Measurements from ENCODE around the gene NEK2. TPM values are rescaled to one million over a fixed set of nuclear protein-coding genes. Genes with fewer than 3 reads are reported as not detected.
"Not testable (repeated sequence)": the region's sequence is repeated elsewhere in the genome, so short reads cannot be mapped to it uniquely, and the experiment has no call there.

Gene NEK2
- total and polyA plus RNA-seq, 2 experiments from 2014 or later = 5.3 to 7.1 TPM

DNA sequence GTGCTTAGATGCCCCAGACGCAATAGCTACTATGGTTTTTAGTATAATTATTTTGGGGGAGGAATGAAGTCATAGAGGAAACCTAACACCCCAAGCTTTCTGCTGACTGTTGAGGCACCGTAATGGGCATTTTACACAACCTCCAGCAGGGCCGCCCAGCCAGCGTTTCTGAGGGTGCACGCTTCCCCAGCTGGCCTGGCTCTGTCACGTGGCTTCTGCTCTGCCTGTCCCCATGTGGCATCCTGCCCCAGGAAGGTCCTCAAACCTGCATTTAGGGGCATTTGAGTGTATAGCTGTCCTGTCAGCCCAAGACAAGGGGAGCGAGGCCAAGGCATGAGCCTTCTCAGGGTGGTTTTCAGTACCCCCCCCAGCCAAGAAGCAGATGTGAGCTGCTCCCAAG lies 10.4 kb upstream of the NEK2 start:
- Histone ChIP-seq H3K4me3 (no peak overlapping the region), H3K27me3 (no peaks in the 10 kb centered on the region), H3K9me2 (replicated peaks; ENCODE audit: insufficient read depth) (no peaks in the 10 kb centered on the region), H4K20me1 (ENCODE audit: insufficient read depth, poor library complexity, severe bottlenecking) (no peaks in the 10 kb centered on the region), H2AFZ (no peak overlapping the region), H3K79me2 (no peaks in the 10 kb centered on the region), H3K36me3 (replicated peaks; ENCODE audit: insufficient read depth, low read depth) (no peaks in the 10 kb centered on the region), H3K9me3 (ENCODE audit: low read depth) (no peaks in the 10 kb centered on the region), H3K4me2 (no peak overlapping the region), H3K27ac (no peak overlapping the region), H3K4me1 (ENCODE audit: insufficient read depth) (no peaks in the 10 kb centered on the region)
- no peak for DNase-seq (ENCODE audit: low spot score)
- TF ChIP-seq EZH2 (IDR thresholded peaks at IDR 0.05; ENCODE audit: borderline replicate concordance) (no peak), EZH2phosphoT487 (IDR thresholded peaks at IDR 0.05; ENCODE audit: low read depth, severe bottlenecking, unreplicated experiment) (no peak)
- TF ChIP-seq, protein P1, sequence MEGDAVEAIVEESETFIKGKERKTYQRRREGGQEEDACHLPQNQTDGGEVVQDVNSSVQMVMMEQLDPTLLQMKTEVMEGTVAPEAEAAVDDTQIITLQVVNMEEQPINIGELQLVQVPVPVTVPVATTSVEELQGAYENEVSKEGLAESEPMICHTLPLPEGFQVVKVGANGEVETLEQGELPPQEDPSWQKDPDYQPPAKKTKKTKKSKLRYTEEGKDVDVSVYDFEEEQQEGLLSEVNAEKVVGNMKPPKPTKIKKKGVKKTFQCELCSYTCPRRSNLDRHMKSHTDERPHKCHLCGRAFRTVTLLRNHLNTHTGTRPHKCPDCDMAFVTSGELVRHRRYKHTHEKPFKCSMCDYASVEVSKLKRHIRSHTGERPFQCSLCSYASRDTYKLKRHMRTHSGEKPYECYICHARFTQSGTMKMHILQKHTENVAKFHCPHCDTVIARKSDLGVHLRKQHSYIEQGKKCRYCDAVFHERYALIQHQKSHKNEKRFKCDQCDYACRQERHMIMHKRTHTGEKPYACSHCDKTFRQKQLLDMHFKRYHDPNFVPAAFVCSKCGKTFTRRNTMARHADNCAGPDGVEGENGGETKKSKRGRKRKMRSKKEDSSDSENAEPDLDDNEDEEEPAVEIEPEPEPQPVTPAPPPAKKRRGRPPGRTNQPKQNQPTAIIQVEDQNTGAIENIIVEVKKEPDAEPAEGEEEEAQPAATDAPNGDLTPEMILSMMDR (IDR thresholded peaks at IDR 0.05; ENCODE audit: poor library complexity) = no peak
- WGBS (ENCODE audit: low lambda C conversion rate, missing lambda C conversion rate) = 86% methylated on average over 7 of the region's 7 CpGs

DNA sequence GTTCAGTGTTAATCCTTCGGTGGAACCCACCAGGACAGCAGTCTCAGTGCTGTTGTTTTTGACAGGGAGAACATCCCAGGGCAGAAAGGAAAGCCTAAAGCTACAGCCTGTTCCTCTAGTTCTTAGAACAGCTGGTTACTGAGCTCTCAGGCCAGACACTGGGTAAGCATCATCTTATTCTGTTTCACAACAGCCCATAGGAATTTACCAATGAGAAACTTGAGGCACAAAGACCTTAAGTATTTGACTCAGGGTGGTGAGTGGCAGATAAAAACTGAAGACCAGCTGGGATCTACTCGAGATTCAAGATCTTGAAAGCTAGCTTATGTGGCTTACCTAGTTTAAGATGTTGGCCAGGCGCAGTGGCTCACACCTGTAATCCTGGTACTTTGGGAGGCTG lies 9.4 kb upstream of the NEK2 start:
- DNase-seq (ENCODE audit: low spot score) = peak; percentile 16
- H2AFZ ChIP-seq = no peak overlapping the region
- H3K79me2 ChIP-seq = no peaks in the 10 kb centered on the region
- TF ChIP-seq, protein P1 (IDR thresholded peaks at IDR 0.05; ENCODE audit: poor library complexity) = no peak
- TF ChIP-seq EZH2phosphoT487 (IDR thresholded peaks at IDR 0.05; ENCODE audit: low read depth, severe bottlenecking, unreplicated experiment) (no peak), EZH2 (IDR thresholded peaks at IDR 0.05; ENCODE audit: borderline replicate concordance) (no peak)
- no peak overlapping the region for H3K4me3 ChIP-seq
- 80% methylated on average over 3 of the region's 3 CpGs for WGBS (ENCODE audit: low lambda C conversion rate, missing lambda C conversion rate)
- H3K27ac ChIP-seq = no peak overlapping the region
- no peaks in the 10 kb centered on the region for H3K4me1 ChIP-seq (ENCODE audit: insufficient read depth)
- H3K27me3 ChIP-seq = no peaks in the 10 kb centered on the region
- no peaks in the 10 kb centered on the region for H4K20me1 ChIP-seq (ENCODE audit: insufficient read depth, poor library complexity, severe bottlenecking)
- H3K9me2 ChIP-seq (replicated peaks; ENCODE audit: insufficient read depth) = no peaks in the 10 kb centered on the region
- no peaks in the 10 kb centered on the region for H3K36me3 ChIP-seq (replicated peaks; ENCODE audit: insufficient read depth, low read depth)
- no peaks in the 10 kb centered on the region for H3K9me3 ChIP-seq (ENCODE audit: low read depth)
- H3K4me2 ChIP-seq = no peak overlapping the region

DNA sequence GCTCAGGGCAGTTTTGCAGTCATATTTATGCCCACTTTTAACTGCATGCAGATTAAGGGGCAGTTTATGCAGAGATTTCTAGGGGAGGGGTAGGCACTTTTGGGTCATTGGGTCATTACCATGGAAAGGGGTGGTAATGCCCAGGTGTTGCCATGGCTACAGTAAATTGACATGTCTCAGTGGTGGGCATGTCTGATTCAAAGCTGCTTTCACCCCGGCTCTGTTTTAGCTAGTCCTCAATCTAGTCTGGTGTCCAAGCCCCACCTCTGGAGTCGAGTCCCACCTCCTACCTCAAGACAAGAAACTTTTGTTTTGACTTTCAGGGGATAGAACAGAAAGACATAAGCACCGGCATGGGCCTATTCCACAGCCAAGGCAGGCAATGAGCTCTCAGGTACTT lies 8.9 kb upstream of the NEK2 start:
- no peaks in the 10 kb centered on the region for H3K4me1 ChIP-seq (ENCODE audit: insufficient read depth)
- TF ChIP-seq EZH2phosphoT487 (IDR thresholded peaks at IDR 0.05; ENCODE audit: low read depth, severe bottlenecking, unreplicated experiment) = no peak

DNA sequence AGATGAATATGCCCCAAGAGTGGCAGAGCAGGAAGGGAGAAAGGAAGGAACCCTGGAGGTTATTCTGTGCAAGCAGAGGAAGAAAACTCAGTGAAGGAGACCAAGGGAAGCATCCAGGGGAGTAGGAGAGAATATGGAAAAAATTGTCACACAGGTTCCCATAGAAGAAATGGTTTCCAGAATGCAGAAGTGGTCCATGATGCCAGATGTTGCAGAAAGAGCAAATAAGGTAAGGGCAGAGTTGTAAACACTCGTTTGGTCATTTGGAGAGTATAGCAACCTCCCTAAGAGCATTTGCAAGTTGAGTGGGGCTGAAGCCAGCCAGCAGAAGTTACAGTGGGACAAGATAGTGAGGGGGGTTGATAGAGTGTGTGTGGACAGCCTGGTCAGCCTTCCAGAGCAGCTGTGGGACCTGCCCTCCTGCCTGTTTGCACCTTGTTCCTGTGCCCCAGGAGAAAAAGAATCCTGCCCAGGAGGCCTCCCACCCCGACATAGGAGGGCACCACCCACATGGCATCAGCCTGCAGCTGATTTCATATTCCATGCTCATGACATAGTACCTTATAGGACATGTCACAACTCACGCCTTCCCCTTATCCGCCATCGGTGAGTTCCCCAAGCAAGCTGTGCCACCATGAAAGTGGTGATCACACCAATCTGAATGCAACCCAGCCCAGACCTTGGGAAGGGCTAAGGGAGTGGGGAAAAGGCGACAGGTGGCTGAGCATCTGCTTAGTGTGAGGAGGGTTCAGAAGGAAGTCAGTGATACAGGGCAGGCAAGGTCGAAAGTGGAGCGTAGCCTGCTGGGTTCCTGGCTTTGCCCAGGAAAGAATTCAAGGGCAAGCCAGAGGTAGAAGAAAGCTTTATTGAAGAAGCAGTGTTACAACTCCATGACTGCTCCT lies 8.2 kb upstream of the NEK2 start:
- Histone ChIP-seq H3K27me3 (no peaks in the 10 kb centered on the region), H3K79me2 (no peaks in the 10 kb centered on the region), H3K9me2 (replicated peaks; ENCODE audit: insufficient read depth) (no peaks in the 10 kb centered on the region), H3K4me2 (no peak overlapping the region), H3K27ac (no peak overlapping the region), H3K4me1 (ENCODE audit: insufficient read depth) (no peaks in the 10 kb centered on the region), H3K36me3 (replicated peaks; ENCODE audit: insufficient read depth, low read depth) (no peaks in the 10 kb centered on the region), H4K20me1 (ENCODE audit: insufficient read depth, poor library complexity, severe bottlenecking) (no peaks in the 10 kb centered on the region), H2AFZ (no peak overlapping the region), H3K9me3 (ENCODE audit: low read depth) (no peaks in the 10 kb centered on the region), H3K4me3 (no peak overlapping the region)
- TF ChIP-seq, protein P1 (IDR thresholded peaks at IDR 0.05; ENCODE audit: poor library complexity) = no peak
- no peak for TF ChIP-seq EZH2phosphoT487 (IDR thresholded peaks at IDR 0.05; ENCODE audit: low read depth, severe bottlenecking, unreplicated experiment)
- no peak for DNase-seq (ENCODE audit: low spot score)
- 96% methylated on average over 8 of the region's 8 CpGs for WGBS (ENCODE audit: low lambda C conversion rate, missing lambda C conversion rate)

More for the DNA sequence above, 8.9 kb upstream of the NEK2 start:
- Histone ChIP-seq H2AFZ (no peak overlapping the region), H3K27ac (no peak overlapping the region), H3K9me3 (ENCODE audit: low read depth) (no peaks in the 10 kb centered on the region), H3K36me3 (replicated peaks; ENCODE audit: insufficient read depth, low read depth) (no peaks in the 10 kb centered on the region), H3K4me2 (no peak overlapping the region), H3K79me2 (no peaks in the 10 kb centered on the region), H3K27me3 (no peaks in the 10 kb centered on the region), H3K4me3 (no peak overlapping the region), H4K20me1 (ENCODE audit: insufficient read depth, poor library complexity, severe bottlenecking) (no peaks in the 10 kb centered on the region), H3K9me2 (replicated peaks; ENCODE audit: insufficient read depth) (no peaks in the 10 kb centered on the region)
- DNase-seq (ENCODE audit: low spot score) = no peak
- 94% methylated on average over 3 of the region's 3 CpGs for WGBS (ENCODE audit: low lambda C conversion rate, missing lambda C conversion rate)

DNA sequence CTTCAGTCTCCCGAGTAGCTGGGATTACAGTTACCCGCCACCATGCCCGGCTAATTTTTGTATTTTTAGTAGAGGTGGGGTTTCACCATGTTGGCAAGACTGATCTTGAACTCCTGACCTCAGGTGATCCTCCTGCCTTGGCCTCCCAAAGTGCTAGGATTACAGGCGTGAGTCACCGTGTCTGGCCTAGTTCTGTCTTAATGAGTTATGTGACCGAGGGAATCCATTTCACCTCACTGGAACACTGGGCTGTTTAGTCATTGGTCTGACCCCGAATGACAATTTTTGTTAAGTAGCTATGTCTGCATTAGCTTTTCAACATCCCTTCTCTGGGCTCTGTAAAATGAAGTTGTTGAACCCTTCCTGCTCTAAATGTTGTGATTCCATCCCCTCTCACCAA lies 6.8 kb upstream of the NEK2 start:
- not testable (repeated sequence) for H3K27me3 ChIP-seq; H3K4me1 ChIP-seq (ENCODE audit: insufficient read depth); H2AFZ ChIP-seq; H3K4me3 ChIP-seq; H3K9me2 ChIP-seq (replicated peaks; ENCODE audit: insufficient read depth); H3K4me2 ChIP-seq; DNase-seq (ENCODE audit: low spot score); H3K36me3 ChIP-seq (replicated peaks; ENCODE audit: insufficient read depth, low read depth); H4K20me1 ChIP-seq (ENCODE audit: insufficient read depth, poor library complexity, severe bottlenecking); H3K27ac ChIP-seq; H3K79me2 ChIP-seq; H3K9me3 ChIP-seq (ENCODE audit: low read depth)
- 89% methylated on average over 7 of the region's 7 CpGs for WGBS (ENCODE audit: low lambda C conversion rate, missing lambda C conversion rate)
